Motor neuron (in vitro differentiated cells): Measurements from ENCODE around the gene ACER3. TPM values are rescaled to one million over a fixed set of nuclear protein-coding genes. Genes with fewer than 3 reads are reported as not detected.

Source experiments
- ATAC-seq, 8 experiments: fragments of 200-7000 bp; cut with Tn5 transposase; replicated peaks in 6 of 8; 2 replicates each; pipeline ENCODE4 v1.8.0; 2021; ENCODE audit warnings: mild to moderate bottlenecking in 8 of 8, moderate library complexity in 8 of 8
- H3K27ac ChIP-seq, 2 donors: fragments of 250-450 bp; sonication (Bioruptor Pico); 2 replicates each; pipeline ENCODE4 v1.9.0; 2021; ENCODE audit warnings: antibody characterized with exemption in 2 of 2, mild to moderate bottlenecking in 2 of 2, moderate library complexity in 1 of 2
- H3K4me1 ChIP-seq, 2 donors: fragments of 250-450 bp; sonication (Bioruptor Pico); replicated peaks in 1 of 2; 2 replicates each; pipeline ENCODE4 v1.6.1; 2021; ENCODE audit warnings: antibody characterized with exemption in 2 of 2, mild to moderate bottlenecking in 2 of 2, moderate library complexity in 1 of 2
- H3K4me3 ChIP-seq, 5 donors: fragments of 250-450 bp; sonication (Bioruptor Pico); 2 replicates each; pipeline ENCODE4 v1.9.0; 2021; ENCODE audit warnings: antibody characterized with exemption in 5 of 5, mild to moderate bottlenecking in 5 of 5, moderate library complexity in 4 of 5
- WGBS, 10 experiments: fragments of 450-650 bp; shearing (Covaris generic); methylation state at CpG; one replicate each; pipeline ENCODE4 v1.0.0; 2022; 5-methylcytosine and 5-hydroxymethylcytosine counted together
- in situ Hi-C, 9 experiments: fragments of 400-800 bp; cut with MboI; loops; one replicate each; pipeline ENCODE4 v1.15.0; 2021; ENCODE audit warnings: low sequenced_read_pairs in 9 of 9, low pct_unique_long_range_greater_than_20kb in 2 of 9; ENCODE audit not compliant: unreplicated experiment in 9 of 9
- total RNA-seq, 8 experiments: library from RNA; unstranded; fragments of 300-600 nt; gene quantifications; 2 replicates each; pipeline versions ENCODE4 v1.2.3 to v1.2.4, GENCODE V29; 2022

ACER3 gene
- total RNA-seq, 8 experiments from 2014 or later, result 7.1 to 15.8 (median 9.2) TPM

DNA sequence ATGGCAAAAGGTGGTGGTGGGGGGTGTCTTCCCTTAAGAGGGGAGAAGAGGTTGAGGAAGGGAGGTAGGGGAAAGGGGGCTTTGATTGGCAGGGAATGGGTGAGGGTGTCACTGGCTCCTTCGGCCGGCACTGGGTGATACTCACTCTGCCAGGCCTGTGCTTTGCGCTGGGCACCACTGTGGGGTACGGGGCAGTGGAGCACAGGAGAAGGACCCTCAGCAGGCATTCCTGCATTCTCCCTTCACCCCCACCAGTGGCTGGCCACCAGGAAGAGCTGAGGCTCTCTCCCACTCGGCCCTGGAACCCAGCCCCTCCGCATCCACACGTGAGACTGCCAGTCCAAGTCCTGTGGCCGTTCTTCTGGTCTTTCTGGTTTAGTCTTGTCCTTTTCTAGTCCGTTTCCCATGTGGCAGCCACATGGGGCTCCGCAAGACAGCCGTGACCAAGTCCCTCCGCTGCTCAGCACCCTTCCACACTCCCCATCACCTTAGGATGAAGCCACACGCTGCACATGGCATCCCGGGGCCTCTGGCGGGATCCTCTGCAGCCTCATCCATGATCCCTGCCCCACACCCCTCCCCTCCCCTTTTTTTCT lies 214.0 kb downstream of the ACER3 start:
- no peak overlapping the region for H3K4me3 ChIP-seq
- peaks cover 25 to 31% of the 10 kb centered on the region in 2 donors for H3K4me1 ChIP-seq
- no peak for ATAC-seq
- H3K27ac ChIP-seq, result no peak overlapping the region
- 60 to 87% (median 79%) methylated on average over 2 to 3 of the region's 15 CpGs; no CpG with 5 or more reads in 7 of the 10 experiments for WGBS, 10 experiments
- in situ Hi-C loops, result no loop called here

GRCh38 chr11:77075425-77075905 lies 214.7 kb downstream of the ACER3 start:
- in situ Hi-C loops, result no loop called here
- Histone ChIP-seq H3K4me3 (no peak overlapping the region), H3K4me1 (peaks cover 25 to 30% of the 10 kb centered on the region in 2 donors), H3K27ac (no peak overlapping the region)
- ATAC-seq, result peak in 2 of 8 experiments; percentile 2 to 3
- 73 to 100% (median 94%) methylated on average over 1 to 3 of the region's 5 CpGs; no CpG with 5 or more reads in 6 of the 10 experiments for WGBS, 10 experiments

Other genes starting within 250 kb of the ACER3 start
- 10 to 100 TPM in 1 of 8 experiments, 1 to 10 TPM in 1, under 1 TPM in 6; 0.27 to 12.5 (median 0.62) TPM for gene LRRC32, start 190.2 kb upstream of the ACER3 start, total RNA-seq
- 10 to 100 TPM; 12.1 to 95.3 (median 23.0) TPM for gene TSKU, start 77.6 kb upstream of the ACER3 start, total RNA-seq
- gene B3GNT6, start 173.5 kb downstream of the ACER3 start, total RNA-seq, result under 1 TPM in 5 of 8 experiments, not detected in 3; 0.16 to 0.71 (median 0.29) TPM
- gene CAPN5, start 206.1 kb downstream of the ACER3 start, total RNA-seq, result 100 to 1,000 TPM in 2 of 8 experiments, 10 to 100 TPM in 6; 10.2 to 205 (median 28.5) TPM
- 10 to 100 TPM in 2 of 8 experiments, 1 to 10 TPM in 1, not detected in 5; 2.6 to 13.7 (median 11.0) TPM for gene OMP, start 241.9 kb downstream of the ACER3 start, total RNA-seq